ENCODE measurements around the gene RBBP8. TPM values are rescaled to one million over a fixed set of nuclear protein-coding genes. Genes with fewer than 3 reads are reported as not detected.

RBBP8 gene
- total RNA-seq, 4 donors from 2014 or later = 12.4 to 23.9 (median 15.4) TPM

DNA sequence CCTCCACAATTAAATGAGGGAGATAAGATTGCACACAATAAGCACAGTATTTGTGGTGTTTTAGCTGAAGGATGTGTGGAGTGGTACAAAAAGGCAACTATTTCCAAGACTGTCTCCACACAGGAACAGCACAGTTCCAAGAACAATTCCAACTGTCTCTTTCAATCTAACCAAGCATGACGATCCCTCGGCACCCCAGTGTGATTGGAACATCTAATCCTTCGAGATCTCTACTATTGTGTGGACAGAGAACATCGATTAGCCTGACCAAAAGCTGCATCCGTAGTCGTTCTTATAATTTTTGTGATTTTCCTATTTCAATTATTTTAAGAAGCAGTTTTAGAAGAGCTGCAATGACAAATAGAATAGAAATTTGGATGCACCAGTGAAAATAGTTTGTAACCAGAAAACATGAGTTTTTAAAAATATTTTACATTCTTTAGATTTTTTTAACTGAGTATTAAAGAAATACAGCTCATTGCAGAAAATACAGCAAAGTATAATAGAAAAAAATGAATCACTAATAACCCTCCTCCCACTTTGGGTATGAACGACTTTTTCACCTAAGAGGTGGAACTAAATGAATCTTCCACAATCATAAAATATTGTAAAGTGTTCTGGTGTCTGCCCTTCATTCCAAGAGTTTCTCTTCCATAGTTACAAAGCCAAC is 125.8 kb downstream of the RBBP8 start:
- no peak for DNase-seq (ENCODE audit: extremely low spot score)
- TF ChIP-seq POLR2AphosphoS5 (IDR thresholded peaks at IDR 0.05) (no peak), EP300 (IDR thresholded peaks at IDR 0.05) (no peak), POLR2A (IDR thresholded peaks at IDR 0.05; ENCODE audit: low read depth) (no peak)
- TF ChIP-seq, protein P1, sequence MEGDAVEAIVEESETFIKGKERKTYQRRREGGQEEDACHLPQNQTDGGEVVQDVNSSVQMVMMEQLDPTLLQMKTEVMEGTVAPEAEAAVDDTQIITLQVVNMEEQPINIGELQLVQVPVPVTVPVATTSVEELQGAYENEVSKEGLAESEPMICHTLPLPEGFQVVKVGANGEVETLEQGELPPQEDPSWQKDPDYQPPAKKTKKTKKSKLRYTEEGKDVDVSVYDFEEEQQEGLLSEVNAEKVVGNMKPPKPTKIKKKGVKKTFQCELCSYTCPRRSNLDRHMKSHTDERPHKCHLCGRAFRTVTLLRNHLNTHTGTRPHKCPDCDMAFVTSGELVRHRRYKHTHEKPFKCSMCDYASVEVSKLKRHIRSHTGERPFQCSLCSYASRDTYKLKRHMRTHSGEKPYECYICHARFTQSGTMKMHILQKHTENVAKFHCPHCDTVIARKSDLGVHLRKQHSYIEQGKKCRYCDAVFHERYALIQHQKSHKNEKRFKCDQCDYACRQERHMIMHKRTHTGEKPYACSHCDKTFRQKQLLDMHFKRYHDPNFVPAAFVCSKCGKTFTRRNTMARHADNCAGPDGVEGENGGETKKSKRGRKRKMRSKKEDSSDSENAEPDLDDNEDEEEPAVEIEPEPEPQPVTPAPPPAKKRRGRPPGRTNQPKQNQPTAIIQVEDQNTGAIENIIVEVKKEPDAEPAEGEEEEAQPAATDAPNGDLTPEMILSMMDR (IDR thresholded peaks at IDR 0.05) = no peak
- H3K27ac ChIP-seq (replicated peaks in 1 of 4) = no peak overlapping the region
- H3K4me3 ChIP-seq = no peak overlapping the region
- H3K9me3 ChIP-seq = no peaks in the 10 kb centered on the region
- H3K27me3 ChIP-seq = no peaks in the 10 kb centered on the region
- H3K36me3 ChIP-seq = no peaks in the 10 kb centered on the region
- intact Hi-C loops (cut with DNase I) = no loop called here
- 86% methylated on average over 7 of the region's 7 CpGs for WGBS
- peaks cover 1 to 9% (median 6%) of the 10 kb centered on the region in 4 donors for H3K4me1 ChIP-seq

DNA sequence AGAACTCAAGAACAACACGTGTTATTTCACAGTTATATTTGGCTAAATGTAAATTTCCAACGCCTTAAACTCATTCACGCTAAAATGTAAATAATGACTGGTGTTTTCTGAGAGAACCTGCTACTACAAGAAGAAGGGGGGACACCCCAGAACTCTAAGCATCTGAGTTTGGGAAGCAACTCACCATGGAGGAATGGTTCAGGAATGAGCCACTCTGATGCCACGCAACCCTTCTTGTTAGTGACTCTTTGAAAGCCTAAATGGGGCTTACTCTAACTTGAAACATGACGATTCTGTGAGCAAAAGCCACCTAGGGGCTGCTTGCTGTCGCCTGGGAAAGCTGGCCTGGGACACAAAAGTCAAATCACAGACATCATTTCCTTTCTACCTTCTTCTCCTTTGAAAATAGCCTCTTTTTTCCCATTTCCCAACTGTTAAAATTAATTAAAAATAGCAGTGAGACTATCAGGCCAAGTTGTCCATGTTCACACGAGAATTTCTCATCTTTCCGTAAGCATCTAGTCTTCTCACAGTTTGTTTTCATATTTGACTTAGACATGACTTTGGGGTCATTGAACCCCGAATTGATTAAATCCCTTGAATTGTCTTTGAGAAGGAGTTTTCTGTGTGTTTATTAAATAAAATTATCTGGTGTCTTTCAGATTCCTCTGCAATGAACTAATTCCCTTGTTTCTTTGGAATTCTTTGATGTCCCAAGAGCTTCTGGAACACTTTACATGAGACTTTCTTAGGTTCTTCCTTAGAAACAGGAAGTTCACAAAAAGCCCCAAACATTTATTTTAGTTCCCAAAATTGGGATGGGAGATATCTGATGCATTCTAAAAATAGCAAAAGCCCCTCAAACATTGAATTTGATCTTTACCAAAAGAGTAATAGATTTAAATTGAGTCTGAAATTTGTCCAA is 126.7 kb downstream of the RBBP8 start:
- H3K27me3 ChIP-seq = no peaks in the 10 kb centered on the region
- no peaks in the 10 kb centered on the region for H3K4me1 ChIP-seq
- no peak overlapping the region for H3K27ac ChIP-seq (replicated peaks in 1 of 4)
- no peak overlapping the region for H3K4me3 ChIP-seq
- no peaks in the 10 kb centered on the region for H3K9me3 ChIP-seq
- H3K36me3 ChIP-seq = no peaks in the 10 kb centered on the region
- TF ChIP-seq EP300 (IDR thresholded peaks at IDR 0.05) = no peak
- TF ChIP-seq, protein P1 (IDR thresholded peaks at IDR 0.05) = no peak
- 75% methylated on average over 9 of the region's 9 CpGs for WGBS
- intact Hi-C loops (cut with DNase I) = no loop called here
- no peak for DNase-seq (ENCODE audit: extremely low spot score)

DNA sequence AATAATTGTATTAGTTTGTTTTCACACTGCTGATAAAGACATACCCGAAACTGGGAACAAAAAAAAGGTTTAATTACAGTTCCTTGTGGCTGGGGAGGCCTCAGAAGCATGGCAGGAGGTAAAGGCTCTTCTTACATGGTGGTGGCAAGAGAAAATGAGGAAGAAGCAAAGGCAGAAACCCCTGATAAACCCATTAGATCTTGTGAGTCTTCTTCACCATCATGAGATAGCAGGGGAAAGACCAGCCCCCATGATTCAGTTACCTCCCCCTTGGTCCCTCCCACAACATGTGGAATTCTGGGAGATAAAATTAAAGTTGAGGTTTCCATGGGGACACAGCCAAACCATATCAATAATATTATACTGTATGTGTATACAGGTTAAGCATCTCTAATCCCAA is 128.9 kb downstream of the RBBP8 start:
- no peaks in the 10 kb centered on the region for H3K36me3 ChIP-seq
- H3K9me3 ChIP-seq = no peaks in the 10 kb centered on the region
- no peak overlapping the region for H3K4me3 ChIP-seq
- 67% methylated on average over 1 of the region's 1 CpG for WGBS
- no peak overlapping the region for H3K27ac ChIP-seq (replicated peaks in 1 of 4)
- no peak for DNase-seq (ENCODE audit: extremely low spot score)
- H3K4me1 ChIP-seq = peaks cover 0 to 5% (median 0%) of the 10 kb centered on the region in 4 donors
- no peak for TF ChIP-seq EP300 (IDR thresholded peaks at IDR 0.05)
- TF ChIP-seq POLR2A (IDR thresholded peaks at IDR 0.05; ENCODE audit: low read depth) = no peak
- TF ChIP-seq, protein P1 (IDR thresholded peaks at IDR 0.05) = no peak
- TF ChIP-seq POLR2AphosphoS5 (IDR thresholded peaks at IDR 0.05) = no peak
- intact Hi-C loops (cut with DNase I) = no loop called here
- no peaks in the 10 kb centered on the region for H3K27me3 ChIP-seq

DNA sequence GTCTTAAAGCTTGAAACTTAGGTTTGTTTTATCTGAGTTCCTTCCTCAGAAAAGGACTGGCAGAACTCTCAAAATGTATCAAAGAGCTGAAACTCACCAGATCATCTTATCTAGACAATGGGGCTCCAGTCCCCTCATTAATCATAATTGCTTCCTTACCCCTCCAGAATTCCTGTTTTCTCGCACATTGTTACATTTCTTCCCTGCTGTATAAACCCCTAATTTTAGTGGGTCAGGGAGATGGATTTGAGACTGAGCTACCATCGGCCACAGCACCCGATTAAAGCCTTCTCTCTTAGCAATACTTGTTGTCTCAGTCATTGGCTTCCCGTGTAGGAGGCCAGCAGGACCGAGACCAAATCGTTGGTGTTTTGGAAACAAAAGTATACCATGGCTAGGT is 130.4 kb downstream of the RBBP8 start:
- no peak overlapping the region for H3K27ac ChIP-seq (replicated peaks in 1 of 4)
- H3K27me3 ChIP-seq = no peaks in the 10 kb centered on the region
- no peak for DNase-seq (ENCODE audit: extremely low spot score)
- TF ChIP-seq POLR2AphosphoS5 (IDR thresholded peaks at IDR 0.05) (no peak), EP300 (IDR thresholded peaks at IDR 0.05) (no peak), POLR2A (IDR thresholded peaks at IDR 0.05; ENCODE audit: low read depth) (no peak)
- TF ChIP-seq, protein P1 (IDR thresholded peaks at IDR 0.05) = no peak
- no peaks in the 10 kb centered on the region for H3K36me3 ChIP-seq
- H3K4me1 ChIP-seq = peaks cover 0 to 5% (median 0%) of the 10 kb centered on the region in 4 donors
- H3K4me3 ChIP-seq = no peak overlapping the region
- intact Hi-C loops (cut with DNase I) = no loop called here
- H3K9me3 ChIP-seq = no peaks in the 10 kb centered on the region
- 95% methylated on average over 6 of the region's 6 CpGs for WGBS

Measured in esophagus muscularis mucosa (tissue), 4 donors.